ENCODE results near the gene PLSCR1. TPM values are rescaled to one million over a fixed set of nuclear protein-coding genes. Genes with fewer than 3 reads are reported as not detected.

The PLSCR1 gene, protein sequence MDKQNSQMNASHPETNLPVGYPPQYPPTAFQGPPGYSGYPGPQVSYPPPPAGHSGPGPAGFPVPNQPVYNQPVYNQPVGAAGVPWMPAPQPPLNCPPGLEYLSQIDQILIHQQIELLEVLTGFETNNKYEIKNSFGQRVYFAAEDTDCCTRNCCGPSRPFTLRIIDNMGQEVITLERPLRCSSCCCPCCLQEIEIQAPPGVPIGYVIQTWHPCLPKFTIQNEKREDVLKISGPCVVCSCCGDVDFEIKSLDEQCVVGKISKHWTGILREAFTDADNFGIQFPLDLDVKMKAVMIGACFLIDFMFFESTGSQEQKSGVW
- 41.9 to 48.3 TPM (median 46.4 TPM) in 5 replicates for total RNA-seq (2022; extraction: Qiagen RNA extraction)

DNA sequence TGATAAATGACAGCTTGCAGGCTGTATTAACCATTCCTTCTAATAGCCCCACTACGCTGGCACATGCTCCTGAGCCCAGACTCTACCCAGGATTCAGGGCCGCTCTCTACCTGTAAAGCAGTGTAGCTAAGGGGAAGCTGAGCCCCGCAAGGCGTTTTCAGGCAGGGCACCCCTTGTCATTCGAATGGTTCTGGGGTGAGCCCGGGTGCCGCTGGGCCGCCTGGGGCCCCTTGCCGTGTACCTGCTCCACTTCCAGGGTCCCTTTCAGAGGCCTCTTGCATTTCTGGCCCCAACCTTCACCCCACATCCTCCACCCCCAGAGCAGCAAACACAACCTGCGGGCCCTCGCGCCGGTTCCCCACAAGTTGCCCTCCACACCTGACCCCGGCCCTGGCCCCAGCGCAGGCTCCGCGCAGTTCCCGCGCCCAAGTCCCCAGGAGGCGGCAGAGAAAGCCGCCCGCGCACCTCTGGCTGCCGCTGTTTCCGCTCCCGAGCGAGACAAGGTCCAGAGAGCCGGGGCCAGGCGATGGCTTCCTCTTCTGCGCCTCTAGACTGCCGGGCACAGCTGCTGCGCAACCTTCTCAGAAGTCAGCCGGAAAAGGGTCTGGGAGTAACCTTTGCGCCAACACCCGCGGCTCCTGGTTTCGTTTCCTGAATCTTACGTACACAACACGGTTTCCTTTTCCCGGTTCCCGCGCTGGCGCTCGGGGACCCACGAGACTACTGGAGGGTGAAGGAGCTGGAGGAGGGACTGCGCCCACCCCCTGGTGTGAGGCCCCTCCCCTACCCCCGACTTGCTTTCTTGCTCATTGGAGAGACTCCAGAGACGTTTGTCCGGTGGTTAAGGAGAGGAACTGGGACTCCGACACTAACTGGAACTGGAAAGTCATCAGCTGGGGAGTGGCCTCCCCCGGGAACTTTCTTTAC is at the start of gene PLSCR1:
PLSCR1 (minus strand) TSS at position 606 of the 927 bp plus-strand sequence. CDS start 8,055 bp downstream, outside the sequence.

DNA sequence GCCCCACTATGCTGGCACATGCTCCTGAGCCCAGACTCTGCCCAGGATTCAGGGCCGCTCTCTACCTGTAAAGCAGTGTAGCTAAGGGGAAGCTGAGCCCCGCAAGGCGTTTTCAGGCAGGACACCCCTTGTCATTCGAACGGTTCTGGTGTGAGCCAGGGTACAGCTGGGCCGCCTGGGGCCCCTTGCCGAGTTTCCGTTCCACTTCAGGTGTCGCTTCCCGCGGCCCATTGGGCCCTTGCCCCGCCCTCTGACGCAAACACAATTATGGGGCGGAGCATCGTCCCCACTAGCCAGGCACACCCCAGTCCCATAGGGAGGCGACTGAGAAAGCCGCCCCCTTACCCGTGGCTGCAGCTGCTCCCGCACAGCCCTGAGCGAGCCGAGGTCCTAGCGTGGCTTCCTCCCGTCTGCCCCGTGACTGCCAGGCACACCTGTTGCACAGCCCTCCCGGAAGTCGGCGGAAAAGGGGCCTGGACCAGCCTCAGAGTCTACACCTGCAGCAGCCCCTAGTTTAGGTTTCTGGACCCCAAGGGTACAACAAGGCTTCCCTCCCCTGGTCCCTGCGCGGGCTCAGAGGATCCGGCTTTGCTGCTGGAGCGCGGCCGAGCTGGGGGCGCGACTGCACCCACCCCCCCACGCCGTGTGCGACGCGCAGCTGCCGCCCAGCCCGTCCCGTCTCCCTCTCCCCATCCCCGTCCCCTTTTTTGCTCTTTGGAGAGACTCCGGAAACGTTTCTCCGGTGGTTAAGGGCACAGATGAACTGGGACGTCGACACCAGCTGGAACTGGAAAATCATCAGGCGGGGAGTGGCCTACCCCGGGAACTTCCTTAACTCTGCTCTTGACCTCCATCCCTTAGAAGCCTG is 75.0 kb downstream of the PLSCR1 start, which contains the start of gene PLSCR2:
PLSCR2 (minus strand) TSS at position 412 of the 868 bp plus-strand sequence. CDS start 9,657 bp downstream, outside the sequence.

Other genes with a start within 250 kb of the PLSCR1 start
- not detected in 5 replicates for gene PLSCR2, start 75.0 kb downstream of the PLSCR1 start, total RNA-seq (2022; extraction: Qiagen RNA extraction)
- gene PLSCR5, start 60.7 kb upstream of the PLSCR1 start, total RNA-seq (2022; extraction: Qiagen RNA extraction) = not detected in 5 replicates

Measured in A549 treated with Mapracorat at 1 μM for 4 hours (cell line).